Urinary bladder (tissue), 4 donors: Measurements from ENCODE around the gene ATMIN. TPM values are rescaled to one million over a fixed set of nuclear protein-coding genes. Genes with fewer than 3 reads are reported as not detected.

Source experiments
- DNase-seq: peaks from one replicate; pipeline ENCODE4 v3.0.0-alpha.2; 2015; ENCODE audit errors: extremely low spot score
- H3K27ac ChIP-seq: one replicate; pipeline ENCODE4 v1.5.1; 2013; ENCODE audit warnings: low read depth, mild to moderate bottlenecking, moderate library complexity
- H3K36me3 ChIP-seq: one replicate; pipeline ENCODE4 v1.6.1; 2013; ENCODE audit warnings: mild to moderate bottlenecking, moderate library complexity; ENCODE audit not compliant: insufficient read depth
- H3K4me1 ChIP-seq: one replicate; pipeline ENCODE4 v1.6.1; 2013; ENCODE audit warnings: mild to moderate bottlenecking, moderate library complexity; ENCODE audit not compliant: insufficient read depth
- H3K4me3 ChIP-seq: one replicate; pipeline ENCODE4 v1.5.1; 2013; ENCODE audit warnings: low read depth, low read length
- WGBS: extraction: QIAGEN DNeasy Blood & Tissue Kit; methylation state at CpG from one replicate; pipeline ENCODE4 v1.1.7; 2013; 5-methylcytosine and 5-hydroxymethylcytosine counted together
- polyA plus RNA-seq: library from polyadenylated mRNA; stranded (reverse); fragments of 200-250 nt; gene quantifications from one replicate; pipeline ENCODE4 v1.2.3, GENCODE V29; 2013
- total RNA-seq: library from RNA; depleted of rRNA; stranded (reverse); fragments of >200 nt; gene quantifications from one replicate; pipeline ENCODE4 v1.2.3, GENCODE V29; 2014
- donor health status: healthy with polysubstance abuse.
- donor health status: healthy.

ATMIN gene
- total and polyA plus RNA-seq, 2 donors: 26.7 to 44.1 TPM

DNA sequence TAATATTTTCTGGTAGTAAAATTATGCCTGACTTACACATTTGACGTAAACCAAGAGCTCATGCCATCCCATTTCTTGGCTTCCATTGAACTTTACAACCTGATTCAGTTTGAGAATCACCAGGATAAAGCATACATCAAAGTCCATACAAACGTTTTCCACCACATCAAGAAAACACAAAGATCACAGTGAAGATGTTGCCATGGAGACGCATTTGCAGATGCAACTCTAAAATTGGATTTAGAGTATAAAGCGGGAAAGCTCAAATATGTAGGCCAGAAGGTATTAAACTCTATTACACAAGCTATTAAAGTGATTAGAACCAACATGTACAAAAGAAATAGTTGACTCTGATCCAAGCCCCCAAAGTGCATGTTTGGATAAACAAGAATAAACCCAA, 31.0 kb downstream of the ATMIN start:
- WGBS: 58% methylated on average over 4 of the region's 4 CpGs
- no peak overlapping the region for H3K4me3 ChIP-seq
- no peak for DNase-seq
- H3K36me3 ChIP-seq: no peaks in the 10 kb centered on the region
- H3K27ac ChIP-seq: peak overlapping the region; percentile 59
- H3K4me1 ChIP-seq: no peaks in the 10 kb centered on the region

DNA sequence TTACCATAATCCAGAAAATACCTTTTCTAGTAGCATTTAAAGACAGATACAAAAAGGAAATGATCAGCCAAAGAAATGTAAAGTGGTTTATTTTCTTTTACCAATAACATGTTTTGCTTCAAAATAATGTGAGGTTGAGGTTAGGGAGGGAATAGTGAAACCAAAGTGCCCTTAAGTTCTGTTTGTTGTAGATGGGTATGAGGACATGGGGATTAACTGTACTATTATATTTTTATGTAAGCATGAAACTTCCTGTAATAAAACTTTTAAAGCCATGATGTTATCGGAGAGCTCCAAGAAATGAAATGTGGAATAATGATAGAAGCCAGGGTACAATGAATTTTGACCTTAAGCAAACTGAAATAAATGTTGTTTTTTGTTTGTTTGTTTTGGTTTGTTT, 31.5 kb downstream of the ATMIN start:
- no peaks in the 10 kb centered on the region for H3K4me1 ChIP-seq

DNA sequence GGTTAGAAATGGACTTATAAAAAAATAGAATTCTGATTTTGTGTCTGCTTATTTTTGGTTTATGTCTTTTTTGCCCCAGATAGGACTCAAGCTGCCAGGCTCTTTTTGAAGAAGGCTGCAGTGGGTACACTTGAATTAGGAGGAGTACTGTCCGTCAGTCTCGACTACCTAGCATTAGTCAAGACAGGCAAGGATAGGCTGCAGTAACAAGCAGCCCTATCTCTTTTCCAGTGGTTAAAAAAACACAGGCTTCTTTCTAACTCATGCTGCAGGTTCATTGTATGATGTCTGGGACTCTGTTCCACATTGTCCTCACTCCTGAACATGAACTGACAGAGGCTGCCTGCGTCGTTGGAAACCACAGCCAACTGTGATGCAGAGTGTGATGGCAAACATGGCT, 33.4 kb downstream of the ATMIN start:
- WGBS: 91% methylated on average over 4 of the region's 4 CpGs
- H3K4me1 ChIP-seq: no peaks in the 10 kb centered on the region
- DNase-seq: no peak
- no peaks in the 10 kb centered on the region for H3K36me3 ChIP-seq
- no peak overlapping the region for H3K27ac ChIP-seq
- no peak overlapping the region for H3K4me3 ChIP-seq

More for the DNA sequence above, 31.5 kb downstream of the ATMIN start:
- no peak overlapping the region for H3K4me3 ChIP-seq
- no peak for DNase-seq
- 25% methylated on average over 1 of the region's 1 CpG for WGBS
- H3K36me3 ChIP-seq: no peaks in the 10 kb centered on the region
- no peak overlapping the region for H3K27ac ChIP-seq

DNA sequence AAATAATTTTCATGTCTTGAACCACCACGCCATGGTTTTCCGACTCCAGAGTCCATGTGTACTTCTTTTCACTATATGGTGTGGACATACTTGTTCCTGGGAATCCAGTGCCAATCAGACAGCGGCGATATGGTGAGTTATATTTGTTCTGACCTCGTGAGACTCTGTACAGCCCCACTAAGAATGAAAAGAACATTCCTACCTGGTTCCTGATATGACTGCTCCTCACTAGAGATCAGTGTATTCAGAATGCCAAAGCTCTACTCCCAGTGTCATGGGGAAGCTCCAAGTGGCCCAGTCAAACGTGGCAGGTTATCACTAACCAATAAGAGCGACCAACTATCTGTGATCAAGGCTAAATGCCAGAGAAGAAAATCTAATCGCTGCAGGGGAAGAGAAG, 35.3 kb downstream of the ATMIN start:
- Histone ChIP-seq H3K4me1 (no peaks in the 10 kb centered on the region), H3K27ac (no peak overlapping the region), H3K36me3 (no peaks in the 10 kb centered on the region), H3K4me3 (no peak overlapping the region)
- DNase-seq: no peak
- 79% methylated on average over 8 of the region's 8 CpGs for WGBS

DNA sequence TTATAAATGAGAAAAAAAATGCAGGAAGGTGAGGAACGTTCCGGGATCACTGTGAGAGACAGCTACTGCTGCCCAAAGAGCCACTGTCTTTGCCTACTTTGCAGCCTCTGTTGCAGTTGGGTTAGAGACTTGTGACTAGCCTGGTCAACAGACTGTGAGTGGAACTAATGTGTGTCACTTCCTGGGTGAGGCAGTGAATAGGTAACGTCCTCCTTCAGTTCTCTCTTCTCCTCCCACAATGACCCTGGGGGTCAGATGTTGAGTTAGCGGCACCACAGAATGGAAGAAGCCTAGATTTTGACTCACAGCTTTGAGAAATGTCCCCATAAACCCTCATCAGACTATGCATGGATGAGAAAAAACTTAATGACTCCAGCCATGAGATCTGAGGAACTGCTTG, 36.2 kb downstream of the ATMIN start:
- no peak overlapping the region for H3K4me3 ChIP-seq
- H3K4me1 ChIP-seq: no peaks in the 10 kb centered on the region
- 80% methylated on average over 4 of the region's 4 CpGs for WGBS
- no peak for DNase-seq
- H3K27ac ChIP-seq: no peak overlapping the region
- no peaks in the 10 kb centered on the region for H3K36me3 ChIP-seq

DNA sequence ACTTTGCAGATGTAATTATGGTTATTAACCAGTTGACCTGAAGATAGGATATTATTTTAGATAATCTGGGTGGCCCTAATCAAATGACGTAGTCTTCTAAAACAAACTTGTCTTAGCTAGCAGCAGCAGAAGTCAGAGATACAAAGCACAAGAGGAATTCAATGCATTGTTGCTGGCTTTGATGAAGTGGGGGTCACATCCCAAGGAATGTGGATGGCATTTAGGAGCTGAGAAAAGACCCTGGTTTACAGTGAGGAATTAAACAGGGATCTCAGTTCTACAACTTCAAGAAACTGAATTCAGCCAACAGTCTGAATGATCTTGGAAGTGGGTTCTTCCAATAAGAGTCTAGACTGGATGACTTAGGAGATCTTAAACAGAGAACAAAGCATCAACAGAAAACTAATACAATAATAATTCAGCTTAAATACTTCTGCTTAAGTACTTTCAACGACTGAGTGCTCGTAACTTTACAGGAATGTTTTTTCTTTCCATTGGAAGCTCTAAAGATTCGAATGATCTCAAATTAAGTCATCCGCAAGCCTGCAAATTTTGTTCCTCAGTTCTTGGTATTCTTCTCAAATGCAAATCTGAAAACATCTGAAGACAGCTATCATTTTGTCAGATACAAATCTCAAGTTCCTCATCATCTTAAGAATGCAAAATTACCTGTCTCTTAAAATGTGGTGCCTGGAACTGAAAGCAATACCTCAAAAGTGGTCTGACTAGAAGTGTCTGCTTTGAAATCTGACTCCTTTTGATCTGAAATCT, 38.1 kb downstream of the ATMIN start:
- no peak overlapping the region for H3K4me3 ChIP-seq
- H3K27ac ChIP-seq: no peak overlapping the region
- no peaks in the 10 kb centered on the region for H3K36me3 ChIP-seq
- H3K4me1 ChIP-seq: no peaks in the 10 kb centered on the region
- no peak for DNase-seq
- 64% methylated on average over 5 of the region's 5 CpGs for WGBS

DNA sequence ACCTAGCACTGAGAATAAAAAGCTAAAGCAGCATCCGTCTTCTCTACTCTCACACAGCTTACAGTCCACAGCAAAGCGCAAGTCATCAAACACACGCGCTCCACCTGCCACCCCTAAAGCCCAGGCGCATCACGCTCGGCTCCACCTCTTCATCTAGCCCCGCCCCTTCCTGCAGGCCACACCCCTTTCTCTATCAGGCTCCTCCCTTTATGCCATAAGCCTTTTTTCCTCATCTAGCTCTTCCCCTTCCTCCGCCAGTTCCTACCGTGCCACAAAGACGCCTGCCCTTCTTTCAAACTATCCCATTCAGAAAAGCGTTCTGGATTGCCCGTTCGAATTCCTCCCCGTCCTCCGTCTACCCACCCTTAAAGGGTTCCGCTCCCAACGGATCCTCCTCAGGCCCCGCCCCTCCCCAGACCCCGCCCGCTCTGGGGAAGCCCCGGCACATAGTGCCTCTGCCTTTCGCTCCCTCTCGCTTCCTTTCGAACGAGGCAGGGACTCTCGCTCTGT, 41.0 kb downstream of the ATMIN start:
- under 1% methylated on average over 27 of the region's 27 CpGs for WGBS
- peak overlapping the region; percentile 39 for H3K4me3 ChIP-seq
- DNase-seq: peak; percentile 86
- H3K27ac ChIP-seq: peak overlapping the region; percentile 12
- no peaks in the 10 kb centered on the region for H3K4me1 ChIP-seq
- H3K36me3 ChIP-seq: no peaks in the 10 kb centered on the region

DNA sequence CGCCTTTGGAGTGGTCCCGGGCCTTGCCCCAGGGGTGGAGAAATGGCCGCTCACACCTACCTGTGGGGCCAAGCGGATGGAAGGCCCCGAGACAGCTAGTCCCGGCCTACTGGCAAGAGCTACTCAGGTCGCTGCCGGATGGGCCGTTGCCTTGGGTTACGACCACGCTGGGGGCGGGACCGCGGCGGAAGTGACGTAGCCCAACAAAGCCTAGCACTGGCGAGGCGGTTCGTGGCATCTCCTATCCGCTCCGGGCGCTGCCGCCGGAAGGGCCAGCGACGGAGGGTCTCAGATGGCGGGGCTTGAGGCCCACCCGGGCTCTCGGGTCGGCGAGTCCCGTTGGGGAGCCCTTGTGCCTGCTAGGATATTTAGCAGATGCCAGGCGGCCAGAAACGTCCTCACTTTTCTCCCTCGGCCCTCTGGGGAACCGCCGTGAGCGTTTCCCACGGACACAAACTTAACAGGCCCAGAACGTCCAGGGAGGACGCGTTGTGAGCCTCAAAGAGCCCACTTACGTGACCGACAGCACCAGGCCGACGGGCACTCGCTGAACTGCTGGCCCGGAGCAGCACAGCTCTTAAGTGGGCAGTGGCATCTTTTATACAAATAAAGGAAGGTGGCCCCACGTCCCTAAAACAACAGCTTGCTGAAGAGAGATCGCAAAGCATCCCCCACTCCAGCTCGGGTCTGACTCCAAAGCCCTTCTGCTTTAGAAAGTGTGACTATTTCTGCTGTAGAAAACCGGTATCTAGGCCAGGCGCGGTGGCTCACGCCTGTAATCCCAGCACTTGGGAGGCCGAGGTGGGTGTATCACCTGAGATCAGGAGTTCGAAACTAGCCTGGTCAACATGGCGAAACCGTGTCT, 41.7 kb downstream of the ATMIN start, which contains the start of gene C16orf46:
TSS of gene C16orf46 (minus strand) at position 163 of the 865 bp plus-strand sequence. CDS start 13,283 bp downstream, outside the sequence.
- no peaks in the 10 kb centered on the region for H3K36me3 ChIP-seq
- WGBS: 11% methylated on average over 59 of the region's 59 CpGs
- peak within 1 kb of the TSS; percentile 39 for H3K4me3 ChIP-seq
- H3K27ac ChIP-seq: peak within 1 kb of the TSS; percentile 96
- no peaks in the 10 kb centered on the region for H3K4me1 ChIP-seq
- peak; percentile 93 for DNase-seq

DNA sequence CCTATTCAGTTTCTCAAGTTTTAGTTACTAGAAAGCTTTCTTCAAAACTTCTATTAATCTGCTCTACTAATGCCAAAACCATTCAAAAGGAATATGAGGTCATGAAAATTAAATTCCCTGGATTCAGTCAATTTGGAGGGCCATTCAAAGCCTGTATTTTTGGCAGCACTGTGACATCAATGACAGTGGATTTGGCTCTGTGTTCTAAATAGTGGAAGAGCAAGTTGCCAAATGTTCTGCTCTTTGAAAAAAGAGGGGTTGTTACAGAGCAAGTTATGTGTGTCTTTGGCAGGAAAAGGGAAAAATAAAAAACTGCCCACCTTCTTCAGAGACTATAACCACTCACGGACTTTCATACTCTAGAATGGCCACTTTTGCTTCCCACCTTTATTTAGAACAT, 44.6 kb downstream of the ATMIN start:
- no peak for DNase-seq
- Histone ChIP-seq H3K4me1 (no peaks in the 10 kb centered on the region), H3K27ac (no peak overlapping the region), H3K4me3 (no peak overlapping the region), H3K36me3 (no peaks in the 10 kb centered on the region)
- 83% methylated on average over 1 of the region's 1 CpG for WGBS

DNA sequence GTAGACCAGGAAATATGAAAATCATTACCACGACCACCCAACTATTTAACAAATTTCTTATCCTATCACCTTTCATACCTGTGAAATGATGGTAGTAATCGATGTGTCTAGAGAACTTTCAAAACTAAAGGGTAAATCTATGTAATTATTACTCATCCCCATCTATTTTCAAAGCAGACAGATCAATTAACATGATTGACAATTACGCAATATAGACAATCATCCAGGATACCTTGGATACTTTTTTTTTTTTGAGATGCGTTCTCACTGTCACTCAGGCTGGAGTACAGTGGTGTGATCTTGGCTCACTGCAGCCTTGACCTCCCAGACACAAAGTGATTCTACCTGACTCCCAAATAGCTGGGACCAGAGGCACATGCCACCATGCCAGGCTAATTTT, 45.4 kb downstream of the ATMIN start:
- WGBS: 97% methylated on average over 4 of the region's 4 CpGs

DNA sequence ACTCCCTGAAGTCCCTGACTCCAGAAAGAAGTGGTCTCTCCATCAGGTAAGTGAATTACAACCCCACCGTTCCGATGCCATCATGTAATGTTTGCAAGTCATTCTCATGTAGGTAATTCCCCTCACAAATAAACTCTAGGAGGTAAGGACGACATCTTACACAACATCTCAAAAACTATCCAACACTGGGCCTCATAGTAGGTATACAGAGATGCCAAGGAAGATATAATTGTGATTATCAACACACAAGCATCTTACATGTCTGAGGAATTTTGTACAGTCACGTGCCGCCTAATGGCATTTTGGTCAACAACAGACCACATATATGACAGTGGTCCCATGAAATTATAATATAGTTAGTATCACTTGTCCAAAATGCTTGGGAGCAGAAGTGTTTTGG, 53.2 kb downstream of the ATMIN start:
- Histone ChIP-seq H3K4me1 (no peaks in the 10 kb centered on the region), H3K36me3 (no peaks in the 10 kb centered on the region), H3K27ac (no peak overlapping the region), H3K4me3 (no peak overlapping the region)
- 95% methylated on average over 5 of the region's 5 CpGs for WGBS
- DNase-seq: no peak

More for the DNA sequence above, 45.4 kb downstream of the ATMIN start:
- DNase-seq: no peak
- Histone ChIP-seq H3K4me3 (no peak overlapping the region), H3K27ac (no peak overlapping the region), H3K36me3 (no peaks in the 10 kb centered on the region), H3K4me1 (no peaks in the 10 kb centered on the region)

DNA sequence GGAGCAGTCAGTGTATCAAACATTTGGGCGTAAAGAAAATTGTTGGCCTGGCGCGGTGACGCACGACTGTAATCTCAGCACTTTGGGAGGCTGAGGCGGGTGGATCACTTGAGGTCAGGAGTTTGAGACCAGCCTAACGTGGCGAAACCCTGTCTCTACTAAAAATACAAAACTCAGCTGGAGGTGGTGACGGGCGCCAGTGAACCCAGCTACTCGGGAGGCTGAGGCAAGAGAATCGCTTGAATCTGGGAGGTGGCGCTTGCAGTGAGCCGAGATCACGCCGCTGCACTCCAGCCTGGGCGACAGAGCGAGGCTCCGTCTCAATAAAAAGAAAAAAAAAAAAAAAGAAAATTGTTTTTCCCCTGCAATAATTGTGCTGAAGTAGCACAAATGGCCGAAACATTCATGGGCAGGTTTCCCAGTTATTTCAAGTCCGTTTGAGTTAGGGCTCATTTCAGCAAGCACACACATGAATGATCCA, 59.2 kb downstream of the ATMIN start:
- H3K36me3 ChIP-seq: no peaks in the 10 kb centered on the region
- 73% methylated on average over 21 of the region's 21 CpGs for WGBS
- no peaks in the 10 kb centered on the region for H3K4me1 ChIP-seq
- H3K27ac ChIP-seq: no peak overlapping the region
- H3K4me3 ChIP-seq: no peak overlapping the region
- DNase-seq: no peak

DNA sequence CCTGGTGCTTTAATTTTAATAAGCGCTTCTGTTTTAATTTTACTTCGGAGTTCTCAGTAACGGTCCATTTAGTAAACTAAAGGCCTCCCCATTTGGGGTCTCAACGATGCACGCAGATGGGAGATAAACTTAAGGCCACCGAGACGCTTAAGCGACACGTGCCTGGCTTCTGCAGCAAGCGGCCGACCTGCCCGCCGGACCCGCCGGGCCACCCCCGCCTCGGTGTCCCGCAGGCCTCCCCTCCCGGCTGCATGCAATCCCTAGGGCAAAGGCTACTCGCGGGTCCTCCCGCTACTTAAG, 60.0 kb downstream of the ATMIN start:
- H3K4me3 ChIP-seq: peak overlapping the region; percentile 50
- peak overlapping the region; percentile 38 for H3K27ac ChIP-seq
- H3K36me3 ChIP-seq: no peaks in the 10 kb centered on the region
- H3K4me1 ChIP-seq: no peaks in the 10 kb centered on the region
- DNase-seq: no peak
- WGBS: under 1% methylated on average over 22 of the region's 22 CpGs
